GM19395 (cell line): ENCODE measurements around the gene ZNF385A.

ENCODE experiments used
- ATAC-seq: cut with Tn5 transposase; IDR thresholded peaks from one replicate; pipeline ENCODE4 v1.9.1; 2021; ENCODE audit warnings: mild to moderate bottlenecking, moderate library complexity; ENCODE audit not compliant: unreplicated experiment

The ZNF385A gene

DNA sequence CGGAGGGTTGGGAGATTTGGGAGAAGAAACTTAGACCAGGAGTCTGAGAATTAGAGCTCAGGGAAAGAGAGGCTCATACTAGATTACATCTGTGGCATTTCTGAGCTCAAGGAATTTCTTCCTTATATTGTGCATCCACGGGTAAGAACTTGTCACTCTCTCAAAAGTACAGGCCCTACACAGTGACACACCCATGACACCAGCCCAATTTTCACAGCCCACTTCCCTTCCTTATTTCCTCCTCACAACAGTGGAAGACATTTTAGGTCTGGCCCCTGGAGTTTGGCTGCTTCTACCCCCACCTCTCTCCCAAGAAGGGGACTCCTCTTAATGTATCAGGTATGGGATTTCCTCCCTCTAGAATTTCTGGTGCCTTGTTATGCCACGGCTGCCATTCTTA is 9.2 kb upstream of the ZNF385A start:
- ATAC-seq: no peak

DNA sequence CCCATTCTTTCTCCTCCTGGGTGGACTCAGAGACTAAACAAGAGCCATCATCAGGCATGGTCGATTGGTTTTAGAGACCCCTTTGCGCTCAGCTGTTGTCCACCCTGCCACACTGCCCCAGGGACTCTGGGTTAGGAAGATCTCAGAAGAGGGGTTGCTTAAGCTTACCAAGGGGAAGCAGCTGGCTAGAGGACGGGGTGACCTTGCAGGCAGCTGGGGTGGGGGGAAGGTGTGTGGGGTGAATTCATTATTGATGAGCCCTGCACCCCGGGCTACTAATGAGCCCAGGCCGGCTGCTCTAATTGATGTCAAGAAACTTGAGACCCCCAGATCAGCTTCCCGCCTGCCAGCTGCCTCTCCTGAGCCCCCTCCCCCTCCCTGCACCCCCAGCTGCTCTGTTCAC is 8.7 kb upstream of the ZNF385A start:
- no peak for ATAC-seq

GRCh38 chr12:54392485-54393206 is 8.1 kb upstream of the ZNF385A start:
- ATAC-seq: no peak

- ATAC-seq: no peak
Observed at GRCh38 chr12:54390668-54391551, 6.4 kb upstream of the ZNF385A start.

DNA sequence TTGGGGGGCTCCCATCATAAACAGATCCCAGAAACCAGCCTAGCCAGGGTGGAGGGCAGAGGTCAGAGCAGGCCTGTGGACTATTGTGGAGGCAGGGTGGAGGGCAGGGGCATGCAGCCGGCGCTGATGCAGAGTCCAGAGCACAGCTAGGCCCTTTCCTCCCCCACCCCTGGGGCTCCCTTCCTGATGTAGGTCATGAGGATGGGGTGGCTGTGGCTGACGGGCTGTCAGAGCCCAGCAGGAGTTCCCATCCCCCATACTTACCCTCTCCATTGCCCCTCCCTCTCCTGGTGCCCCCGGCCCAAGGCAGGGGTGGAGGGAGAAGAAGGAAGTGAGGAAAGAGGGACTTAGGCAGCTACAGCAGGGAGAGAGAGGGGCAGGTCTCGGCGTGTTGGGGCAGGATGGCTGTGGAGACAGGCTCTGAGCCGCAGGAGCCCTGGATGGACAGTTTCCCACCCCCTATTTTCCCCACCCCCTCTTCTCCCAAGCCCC is 5.7 kb upstream of the ZNF385A start:
- no peak for ATAC-seq

GRCh38 chr12:54389607-54390175 is 5.2 kb upstream of the ZNF385A start:
- no peak for ATAC-seq

DNA sequence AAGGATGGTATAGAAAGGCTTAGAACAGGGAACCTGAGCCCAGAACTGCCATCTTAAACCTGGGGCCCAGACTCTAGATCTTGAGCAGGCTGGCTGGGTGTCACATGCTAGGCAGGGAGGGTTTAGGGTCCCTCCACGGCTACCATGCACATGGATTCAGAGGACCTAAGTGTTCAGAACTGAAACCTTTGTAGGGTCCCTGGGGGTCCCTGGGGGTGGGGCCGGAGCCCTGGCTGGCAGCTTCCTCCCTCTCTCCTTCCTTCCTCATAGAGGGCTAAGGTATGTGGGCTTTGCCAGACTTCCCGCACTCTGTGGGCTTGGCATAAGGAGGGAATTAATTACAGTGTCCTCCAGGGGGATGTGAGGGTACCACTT is 4.6 kb upstream of the ZNF385A start:
- ATAC-seq: no peak

GRCh38 chr12:54388237-54389133 is 4.0 kb upstream of the ZNF385A start:
- ATAC-seq: no peak

GRCh38 chr12:54387114-54387467 is 2.6 kb upstream of the ZNF385A start:
- ATAC-seq: no peak

- ATAC-seq: no peak
Observed at GRCh38 chr12:54386403-54387113, 2.0 kb upstream of the ZNF385A start.

- ATAC-seq: peak; percentile 57
Observed at GRCh38 chr12:54385251-54385914, 850 bp upstream of the ZNF385A start.

DNA sequence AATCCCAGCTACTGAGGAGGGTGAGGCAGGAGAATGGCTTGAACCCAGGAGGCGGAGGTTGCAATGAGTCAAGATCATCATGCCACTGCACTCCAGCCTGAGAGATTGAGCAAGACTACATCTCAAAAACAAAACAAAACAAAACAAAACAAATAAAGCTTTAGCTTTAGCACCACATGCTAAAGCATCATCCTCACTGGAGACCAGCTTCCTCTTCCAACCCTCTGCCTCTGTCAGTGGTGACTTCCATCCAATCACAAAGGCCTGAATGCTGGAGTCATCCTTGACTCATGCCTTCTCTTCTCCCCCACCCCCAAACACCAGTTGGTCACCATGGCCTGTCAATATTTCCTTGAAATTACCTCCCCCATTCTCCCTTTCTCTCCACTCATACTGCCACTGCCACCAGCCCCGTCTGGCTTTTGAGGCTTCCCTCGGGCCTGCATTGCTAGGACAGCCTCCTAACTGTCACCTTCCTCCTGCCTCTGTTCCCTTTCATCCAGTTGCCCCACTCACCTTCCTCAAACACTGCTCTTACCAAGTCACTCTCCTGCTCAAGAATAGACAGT is 1.4 kb downstream of the ZNF385A start:
- ATAC-seq: no peak

DNA sequence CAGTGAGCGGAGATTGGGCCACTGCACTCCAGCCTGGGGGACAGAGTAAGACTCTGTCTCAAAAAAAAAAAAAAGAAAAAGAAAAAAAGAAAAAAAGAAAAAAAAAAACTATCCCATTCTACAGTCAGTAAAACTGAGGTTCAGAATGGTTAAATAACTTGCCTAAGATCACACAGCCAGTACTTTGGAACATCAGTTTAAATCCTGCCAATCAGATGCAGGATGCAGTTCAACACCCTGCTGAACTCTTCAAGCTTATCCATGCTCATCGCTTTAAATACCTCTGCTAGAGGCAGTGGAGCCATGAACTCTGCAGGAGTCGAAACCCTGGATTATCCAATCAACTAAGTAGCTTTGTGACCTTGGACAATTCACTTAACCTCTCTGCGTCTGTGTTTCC is 3.4 kb downstream of the ZNF385A start:
- no peak for ATAC-seq

DNA sequence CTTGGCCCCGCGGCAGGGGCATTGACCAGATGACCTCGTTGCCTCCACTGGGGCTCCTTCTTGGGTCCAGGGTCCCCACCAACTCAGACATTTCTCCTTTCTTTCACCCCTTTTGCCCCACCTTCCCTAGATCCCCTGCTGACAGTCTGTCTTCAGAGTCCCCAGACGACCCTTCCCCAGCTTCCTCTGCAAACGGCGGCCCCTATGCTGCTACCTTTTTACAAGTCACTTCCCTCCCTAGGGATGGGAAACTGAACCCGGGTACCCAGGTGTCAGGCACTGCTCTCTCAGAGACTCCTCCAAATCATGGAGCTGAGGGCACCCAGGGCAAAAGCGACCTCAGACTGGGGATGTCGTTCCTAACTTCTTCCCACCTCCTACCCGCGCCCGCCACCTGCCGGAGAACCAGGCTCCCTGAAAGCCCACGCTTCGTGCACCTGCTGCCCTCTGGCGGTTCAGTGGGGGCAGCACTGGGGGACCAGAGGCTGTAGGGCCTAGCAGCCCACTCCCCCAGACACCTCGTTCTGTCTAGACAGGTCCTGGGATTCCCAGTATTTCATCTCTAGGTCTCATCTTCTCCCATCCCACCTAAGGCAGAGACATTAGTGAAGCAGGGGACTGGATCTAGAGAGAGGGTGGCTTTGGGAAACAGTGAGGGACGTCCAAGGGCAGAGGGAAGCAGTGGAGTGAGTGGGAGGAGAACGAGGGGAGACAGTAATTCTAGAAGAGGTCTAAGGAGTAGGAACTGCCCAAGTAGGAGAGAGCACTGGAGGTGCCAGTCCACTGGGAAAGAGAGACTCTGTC is 4.9 kb downstream of the ZNF385A start:
- peak; percentile 81 for ATAC-seq

DNA sequence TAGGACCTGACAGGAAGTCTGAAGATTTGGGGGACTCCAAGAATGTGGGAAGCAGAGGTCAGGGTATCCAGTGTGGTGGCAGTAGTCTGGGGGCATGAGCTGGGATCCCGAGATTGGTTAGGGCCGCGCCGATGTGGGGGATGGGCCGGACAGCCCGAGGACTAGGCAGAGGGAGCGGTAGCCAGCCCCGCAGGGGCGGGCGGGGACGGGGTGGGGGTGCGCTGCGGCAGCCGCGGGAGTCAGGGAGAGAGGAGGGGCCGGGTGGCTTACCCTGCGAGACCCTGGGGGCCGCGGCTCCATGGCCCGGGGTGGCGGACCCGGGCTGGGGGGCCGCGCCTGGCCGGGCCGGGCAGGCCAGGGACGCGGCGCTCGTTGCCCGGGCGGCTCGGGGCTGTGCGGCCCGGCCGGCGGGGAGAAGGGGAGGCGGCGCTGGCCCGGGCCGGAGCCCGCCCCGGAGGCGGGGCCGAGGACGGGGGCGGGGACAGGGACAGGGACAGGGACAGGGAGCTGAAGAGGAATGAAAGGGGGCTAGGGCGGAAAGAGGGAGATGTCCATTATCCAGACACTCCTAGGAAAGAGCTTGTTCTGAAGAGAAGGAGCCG is 5.6 kb downstream of the ZNF385A start:
- ATAC-seq: no peak

- no peak for ATAC-seq
Observed at GRCh38 chr12:54377797-54378515, 6.6 kb downstream of the ZNF385A start.

- no peak for ATAC-seq
Observed at GRCh38 chr12:54377007-54377406, 7.5 kb downstream of the ZNF385A start.
